Vagina (tissue), 2 donors: ENCODE data around the gene GALNT6.

ENCODE experiments used
- CTCF ChIP-seq, 3 experiments: fragments of 450-650 bp in 2 of 3; fragments of 200-600 bp in 1 of 3; sonication (generic) in 1 of 3; IDR thresholded peaks; one replicate each; pipeline ENCODE4 v1.5.1; 2017 to 2019; ENCODE audit warnings: antibody characterized with exemption in 3 of 3, mild to moderate bottlenecking in 2 of 3, moderate library complexity in 2 of 3
- POLR2A ChIP-seq, 2 donors: fragments of 450-650 bp; IDR thresholded peaks; one replicate each; pipeline ENCODE4 v1.6.1; 2017; ENCODE audit warnings: antibody characterized with exemption in 2 of 2, mild to moderate bottlenecking in 2 of 2, moderate library complexity in 2 of 2
- POLR2AphosphoS5 ChIP-seq, 2 donors: sonication (generic); formaldehyde crosslinking; IDR thresholded peaks; one replicate each; pipeline ENCODE4 v1.9.0; 2017; ENCODE audit warnings: antibody characterized with exemption in 2 of 2, mild to moderate bottlenecking in 2 of 2, low read depth in 1 of 2; ENCODE audit not compliant: insufficient read depth in 1 of 2

DNA sequence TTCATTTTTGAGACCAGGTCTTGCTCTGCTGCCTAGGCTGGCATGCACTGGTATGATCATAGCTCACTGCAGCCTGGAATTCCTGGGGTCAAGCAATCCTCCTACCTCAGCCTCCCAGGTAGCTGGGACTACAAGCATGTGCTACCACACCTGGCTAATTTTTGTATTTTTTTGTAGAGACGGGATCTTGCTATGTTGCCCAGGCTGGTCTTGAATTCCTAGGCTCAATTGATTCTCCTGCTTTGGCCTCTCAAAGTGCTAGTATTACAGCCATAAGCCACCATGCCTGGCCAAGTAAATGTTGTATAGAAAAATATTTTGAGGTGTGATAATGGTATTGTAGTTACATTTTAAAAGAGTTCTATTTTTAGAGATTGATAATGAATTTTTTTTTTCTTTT lies 79.8 kb downstream of the GALNT6 start:
- TF ChIP-seq CTCF (IDR thresholded peaks at IDR 0.05), result no peak
- TF ChIP-seq POLR2A (IDR thresholded peaks at IDR 0.05), result no peak
- TF ChIP-seq POLR2AphosphoS5 (IDR thresholded peaks at IDR 0.05; ENCODE audit: insufficient read depth in 1 of 2, low read depth in 1 of 2), result no peak
